ENCODE measurements around the gene FOXK2. TPM values are rescaled to one million over a fixed set of nuclear protein-coding genes. Genes with fewer than 3 reads are reported as not detected.

The FOXK2 gene
- total RNA-seq, 1 experiment from 2014 or later = 96.2 TPM

GRCh38 chr17:82489851-82490511 lies 29.6 kb upstream of the FOXK2 start:
- Mint-ChIP-seq H3K4me1 (ENCODE audit: low read depth, unreplicated experiment) (peaks cover 9% of the 10 kb centered on the region), H3K27ac (ENCODE audit: unreplicated experiment) (no peak overlapping the region), H3K4me3 (ENCODE audit: low read depth, unreplicated experiment) (no peak overlapping the region), H3K9me3 (ENCODE audit: low read depth, unreplicated experiment) (no peaks in the 10 kb centered on the region), H3K36me3 (ENCODE audit: insufficient read depth, unreplicated experiment) (peaks cover 39% of the 10 kb centered on the region), H3K27me3 (ENCODE audit: unreplicated experiment) (no peaks in the 10 kb centered on the region)
- BruUV-seq (replicated peaks) = no TSS peak
- intact Hi-C loops (cut with micrococcal nuclease; ENCODE audit: unreplicated experiment) = loop anchor here (5.0 kb wide), 1 partner anchor 62 kb away; no protein-coding TSS in a partner anchor
- no peak for DNase-seq
- no peak for TF ChIP-seq CTCF (IDR thresholded peaks at IDR 0.05; ENCODE audit: unreplicated experiment)
- CTCF ChIA-PET = no interaction called here

GRCh38 chr17:82490512-82491195 lies 28.9 kb upstream of the FOXK2 start:
- no TSS peak for BruUV-seq (replicated peaks)
- H3K36me3 Mint-ChIP-seq (ENCODE audit: insufficient read depth, unreplicated experiment) = peaks cover 37% of the 10 kb centered on the region
- H3K9me3 Mint-ChIP-seq (ENCODE audit: low read depth, unreplicated experiment) = no peaks in the 10 kb centered on the region
- peaks cover 9% of the 10 kb centered on the region for H3K4me1 Mint-ChIP-seq (ENCODE audit: low read depth, unreplicated experiment)
- no peak for TF ChIP-seq CTCF (IDR thresholded peaks at IDR 0.05; ENCODE audit: unreplicated experiment)
- no peak overlapping the region for H3K4me3 Mint-ChIP-seq (ENCODE audit: low read depth, unreplicated experiment)
- CTCF ChIA-PET = no interaction called here
- H3K27ac Mint-ChIP-seq (ENCODE audit: unreplicated experiment) = no peak overlapping the region
- DNase-seq = no peak
- no peaks in the 10 kb centered on the region for H3K27me3 Mint-ChIP-seq (ENCODE audit: unreplicated experiment)
- intact Hi-C loops (cut with micrococcal nuclease; ENCODE audit: unreplicated experiment) = loop anchor here (5.0 kb wide), 1 partner anchor 62 kb away; no protein-coding TSS in a partner anchor

- no peaks in the 10 kb centered on the region for H3K9me3 Mint-ChIP-seq (ENCODE audit: low read depth, unreplicated experiment)
- H3K27me3 Mint-ChIP-seq (ENCODE audit: unreplicated experiment) = no peaks in the 10 kb centered on the region
- peaks cover 32% of the 10 kb centered on the region for H3K36me3 Mint-ChIP-seq (ENCODE audit: insufficient read depth, unreplicated experiment)
- DNase-seq = no peak
- H3K4me1 Mint-ChIP-seq (ENCODE audit: low read depth, unreplicated experiment) = peaks cover 9% of the 10 kb centered on the region
- no TSS peak for BruUV-seq (replicated peaks)
- intact Hi-C loops (cut with micrococcal nuclease; ENCODE audit: unreplicated experiment) = loop anchor here (5.0 kb wide), 1 partner anchor 61 kb away; no protein-coding TSS in a partner anchor
- CTCF ChIA-PET = no interaction called here
- no peak overlapping the region for H3K4me3 Mint-ChIP-seq (ENCODE audit: low read depth, unreplicated experiment)
- no peak for TF ChIP-seq CTCF (IDR thresholded peaks at IDR 0.05; ENCODE audit: unreplicated experiment)
- H3K27ac Mint-ChIP-seq (ENCODE audit: unreplicated experiment) = no peak overlapping the region
Measured at GRCh38 chr17:82491196-82491530, 28.4 kb upstream of the FOXK2 start.

- no peaks in the 10 kb centered on the region for H3K27me3 Mint-ChIP-seq (ENCODE audit: unreplicated experiment)
- no peak for TF ChIP-seq CTCF (IDR thresholded peaks at IDR 0.05; ENCODE audit: unreplicated experiment)
Measured at GRCh38 chr17:82491533-82491932, 28.0 kb upstream of the FOXK2 start.

More at GRCh38 chr17:82491533-82491932, 28.0 kb upstream of the FOXK2 start:
- peaks cover 9% of the 10 kb centered on the region for H3K4me1 Mint-ChIP-seq (ENCODE audit: low read depth, unreplicated experiment)
- H3K27ac Mint-ChIP-seq (ENCODE audit: unreplicated experiment) = no peak overlapping the region
- intact Hi-C loops (cut with micrococcal nuclease; ENCODE audit: unreplicated experiment) = loop anchor here (5.0 kb wide), 1 partner anchor 61 kb away; no protein-coding TSS in a partner anchor
- CTCF ChIA-PET = no interaction called here
- no peak for DNase-seq
- no peak overlapping the region for H3K4me3 Mint-ChIP-seq (ENCODE audit: low read depth, unreplicated experiment)
- no TSS peak for BruUV-seq (replicated peaks)
- peaks cover 31% of the 10 kb centered on the region for H3K36me3 Mint-ChIP-seq (ENCODE audit: insufficient read depth, unreplicated experiment)
- no peaks in the 10 kb centered on the region for H3K9me3 Mint-ChIP-seq (ENCODE audit: low read depth, unreplicated experiment)
